ENCODE data around the gene KCNC3. TPM values are rescaled to one million over a fixed set of nuclear protein-coding genes. Genes with fewer than 3 reads are reported as not detected.

KCNC3 gene
- total and polyA plus RNA-seq, 10 of the 15 experiments (the other 5 are each of a cell fraction or from before 2014, with no cell fraction given) = 0.08 to 3.8 (median 0.44) TPM; not detected in 2

- TF ChIP-seq CREB1 (IDR thresholded peaks at IDR 0.05; ENCODE audit: low read depth) = peak; percentile 16; the same call in 1 of the 2 replicates
- TF ChIP-seq RAD21 (IDR thresholded peaks at IDR 0.05; ENCODE audit: insufficient read depth, low read depth, low read length) = no peak
- TF ChIP-seq RCOR1 (conservative IDR thresholded peaks at IDR 0.05; ENCODE audit: low read depth, low read length) = no peak
- no peak for TF ChIP-seq BCL3 (IDR thresholded peaks at IDR 0.05; ENCODE audit: borderline replicate concordance, insufficient read depth, low read depth, low read length, poor library complexity, severe bottlenecking)
- TF ChIP-seq YY1 (IDR thresholded peaks at IDR 0.05; ENCODE audit: low read depth, low read length) = no peak
- no peak for TF ChIP-seq STAT1 (conservative IDR thresholded peaks at IDR 0.05)
- peak; percentile 23 for TF ChIP-seq MEF2B (IDR thresholded peaks at IDR 0.05; ENCODE audit: partially characterized antibody, poor library complexity, severe bottlenecking)
- TF ChIP-seq BRCA1 (IDR thresholded peaks at IDR 0.05; ENCODE audit: low read depth, low read length) = no peak
- no peak for TF ChIP-seq PAX8 (IDR thresholded peaks at IDR 0.05)
- no peak for TF ChIP-seq STAT3 (IDR thresholded peaks at IDR 0.05; ENCODE audit: low read depth, low read length)
- TF ChIP-seq RB1 (IDR thresholded peaks at IDR 0.05; ENCODE audit: borderline replicate concordance) = no peak
- no peak for TF ChIP-seq RELA (IDR thresholded peaks at IDR 0.05; ENCODE audit: borderline replicate concordance, partially characterized antibody)
- no peak for TF ChIP-seq CEBPB (IDR thresholded peaks at IDR 0.05; ENCODE audit: borderline replicate concordance in 1 of 2, low read depth in 2 of 2, low read length in 2 of 2)
- TF ChIP-seq E2F4 (IDR thresholded peaks at IDR 0.05; ENCODE audit: low read depth, low read length) = no peak
- no peak for TF ChIP-seq HDAC6 (IDR thresholded peaks at IDR 0.05; ENCODE audit: unreplicated experiment)
- TF ChIP-seq ATF3 (IDR thresholded peaks at IDR 0.05; ENCODE audit: borderline replicate concordance, extremely low read depth, low read depth, low read length) = no peak
- no peak for TF ChIP-seq SUPT20H (IDR thresholded peaks at IDR 0.05; ENCODE audit: borderline replicate concordance, control insufficient read depth, low read depth, low read length)
- TF ChIP-seq RFX5 (IDR thresholded peaks at IDR 0.05; ENCODE audit: low read depth, low read length) = no peak
- TF ChIP-seq POLR2AphosphoS2 (IDR thresholded peaks at IDR 0.05; ENCODE audit: low read depth, low read length) = no peak
- TF ChIP-seq NR2C1 (IDR thresholded peaks at IDR 0.05) = no peak
- no peak for TF ChIP-seq JUNB (IDR thresholded peaks at IDR 0.05)
- no peak for TF ChIP-seq ELK1 (IDR thresholded peaks at IDR 0.05; ENCODE audit: low read depth, low read length)
- TF ChIP-seq POLR2A (IDR thresholded peaks at IDR 0.05; ENCODE audit: low read depth, low read length) = peak; percentile 61; the same call in 1 of the 2 replicates
- no peak for TF ChIP-seq CREM (IDR thresholded peaks at IDR 0.05; ENCODE audit: low read depth)
- no peak for TF ChIP-seq USF2 (IDR thresholded peaks at IDR 0.05; ENCODE audit: borderline replicate concordance, low read depth, low read length)
- TF ChIP-seq SIX5 (IDR thresholded peaks at IDR 0.05; ENCODE audit: low read depth, low read length, severe bottlenecking) = no peak
- TF ChIP-seq MTA2 (IDR thresholded peaks at IDR 0.05; ENCODE audit: low read depth) = 0 out of 2 replicates have a peak, but pooled peaks have one; percentile 30
These were observed 36.5 kb upstream of the KCNC3 start, which contains the start of gene NAPSA (continued) for GRCh38 chr19:50365434-50366306.
